Cardiac septum (tissue), 1 donor: Measurements from ENCODE around the gene NUBP2. TPM values are rescaled to one million over a fixed set of nuclear protein-coding genes. Genes with fewer than 3 reads are reported as not detected.
"Not testable (repeated sequence)": the region's sequence is repeated elsewhere in the genome, so short reads cannot be mapped to it uniquely, and the experiment has no call there.

Experiments
- DNase-seq: peaks from one replicate; pipeline ENCODE4 v3.0.0-alpha.2; 2020; ENCODE audit warnings: low spot score
- intact Hi-C: fragments of 100-400 bp; cut with DNase I; formaldehyde crosslinking; loops from one replicate; pipeline ENCODE4 v1.14.0; 2022
- total RNA-seq: library from RNA; stranded (reverse); fragmentation: NEBNext Ultra II Directional; extraction: Animal tissue kit (Norgen Biotek cat#: 25700); gene quantifications from one replicate; pipeline ENCODE4 v1.2.1, GENCODE V29; 2021
- donor health status: DM: no; HTN: no; CAD: no.

The NUBP2 gene
- total RNA-seq, 1 donor from 2014 or later, result 32.3 TPM

DNA sequence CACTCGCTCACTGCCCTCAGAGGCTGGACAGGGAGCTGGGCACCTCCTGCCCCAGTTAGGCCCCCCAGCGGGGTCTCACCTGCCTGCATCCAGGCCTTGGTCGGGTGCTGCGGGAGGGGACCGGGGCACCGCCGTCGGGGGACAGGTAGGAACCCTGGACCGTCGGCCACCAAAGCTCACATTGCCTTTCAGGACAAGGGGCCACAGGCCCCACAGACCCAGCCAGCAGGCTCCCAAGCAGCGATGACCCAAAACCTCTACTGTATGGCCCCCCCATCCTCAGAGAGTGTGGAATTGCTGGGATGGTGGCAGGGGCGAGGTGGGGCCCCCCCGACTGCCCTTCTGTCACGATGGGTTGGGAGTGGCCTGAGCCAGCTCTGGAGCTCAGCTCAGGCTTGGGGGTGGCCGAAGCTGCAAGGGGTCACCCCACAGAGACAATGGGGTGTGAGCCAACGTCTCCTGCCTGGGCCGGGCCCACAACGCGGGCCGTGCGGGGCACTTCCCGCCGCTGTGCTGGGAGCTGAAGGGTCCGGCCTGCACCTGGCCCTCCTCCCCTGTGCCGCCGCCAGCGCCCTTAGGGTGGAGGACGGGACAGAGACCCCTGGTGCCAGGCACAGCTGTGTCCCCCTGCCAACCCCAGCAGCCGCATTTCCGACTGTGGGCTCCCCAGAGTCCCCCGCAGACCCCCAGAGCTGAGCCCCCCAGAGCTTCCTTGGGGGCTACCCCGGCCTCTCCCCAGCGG is 10.2 kb downstream of the NUBP2 start:
- intact Hi-C loops, result no loop called here
- DNase-seq, result no peak

DNA sequence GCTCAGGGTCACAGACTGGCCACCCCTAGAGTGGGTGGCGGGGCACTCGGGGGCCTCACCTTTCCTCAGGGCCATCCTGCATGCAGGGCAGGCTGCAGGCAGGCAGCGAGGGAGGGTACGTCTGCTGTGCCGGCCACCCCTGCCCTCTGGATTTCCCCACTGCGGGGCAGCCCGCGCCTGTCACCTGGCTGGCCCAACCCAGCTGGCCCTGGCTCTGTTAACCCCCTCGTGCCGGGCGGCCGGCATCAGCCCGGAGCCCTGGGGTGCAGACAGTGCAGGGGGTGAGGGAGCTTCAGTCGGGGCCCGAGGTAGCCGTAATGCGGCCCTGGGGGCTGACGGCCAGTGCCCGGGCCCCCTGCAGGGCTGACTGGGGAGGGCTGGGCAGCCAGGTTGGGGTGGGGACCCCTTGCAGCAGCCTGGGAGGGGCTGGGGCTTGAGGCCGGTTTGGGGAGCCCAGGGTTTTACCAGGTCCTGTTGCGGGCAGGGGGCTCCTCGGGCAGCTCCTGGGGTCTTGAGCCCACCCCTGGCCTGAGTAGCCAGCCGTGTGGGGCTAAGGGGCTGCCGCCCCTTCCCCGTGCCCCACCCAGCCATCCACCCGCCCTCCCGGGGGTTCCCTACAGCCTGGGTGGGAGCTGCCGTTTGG is 10.9 kb downstream of the NUBP2 start, which contains the start of gene IGFALS:
IGFALS (minus strand) TSS at position 128 of the 643 bp plus-strand sequence; CDS start at position 75, 53 bp downstream.
- intact Hi-C loops, result no loop called here
- DNase-seq, result no peak

DNA sequence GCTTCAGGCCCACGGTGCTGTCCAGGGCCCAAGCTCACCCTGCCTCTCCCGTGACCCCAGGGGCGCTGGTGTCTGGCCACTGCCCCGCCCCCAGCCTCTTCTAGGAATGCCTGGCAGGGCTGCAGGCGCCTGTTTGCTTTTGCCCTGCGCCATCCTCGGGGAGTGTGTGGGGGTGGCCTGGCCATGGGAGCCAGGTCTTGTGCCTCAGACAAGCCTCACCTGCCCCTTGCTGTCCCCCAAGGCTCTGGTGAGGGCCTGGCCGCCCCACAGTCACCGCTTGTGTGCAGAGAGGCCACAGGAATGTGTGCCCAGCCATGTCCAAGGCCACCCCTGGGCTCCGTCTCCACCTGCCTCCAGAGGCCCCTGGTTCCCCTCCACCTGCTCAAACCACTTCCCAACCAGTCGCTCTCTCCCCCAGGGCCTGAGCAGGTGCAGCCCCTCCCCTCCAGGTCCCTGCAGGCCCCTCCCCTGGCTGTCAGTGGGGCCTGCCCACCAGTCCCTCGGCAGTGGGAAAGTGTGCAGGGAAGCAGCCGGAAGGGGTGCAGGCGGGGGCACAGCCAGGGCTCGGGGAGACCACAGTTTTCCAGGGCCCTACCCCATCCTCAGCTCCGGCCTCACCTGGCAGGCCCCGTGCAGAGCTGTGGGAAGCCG is 11.6 kb downstream of the NUBP2 start:
- intact Hi-C loops, result no loop called here

DNA sequence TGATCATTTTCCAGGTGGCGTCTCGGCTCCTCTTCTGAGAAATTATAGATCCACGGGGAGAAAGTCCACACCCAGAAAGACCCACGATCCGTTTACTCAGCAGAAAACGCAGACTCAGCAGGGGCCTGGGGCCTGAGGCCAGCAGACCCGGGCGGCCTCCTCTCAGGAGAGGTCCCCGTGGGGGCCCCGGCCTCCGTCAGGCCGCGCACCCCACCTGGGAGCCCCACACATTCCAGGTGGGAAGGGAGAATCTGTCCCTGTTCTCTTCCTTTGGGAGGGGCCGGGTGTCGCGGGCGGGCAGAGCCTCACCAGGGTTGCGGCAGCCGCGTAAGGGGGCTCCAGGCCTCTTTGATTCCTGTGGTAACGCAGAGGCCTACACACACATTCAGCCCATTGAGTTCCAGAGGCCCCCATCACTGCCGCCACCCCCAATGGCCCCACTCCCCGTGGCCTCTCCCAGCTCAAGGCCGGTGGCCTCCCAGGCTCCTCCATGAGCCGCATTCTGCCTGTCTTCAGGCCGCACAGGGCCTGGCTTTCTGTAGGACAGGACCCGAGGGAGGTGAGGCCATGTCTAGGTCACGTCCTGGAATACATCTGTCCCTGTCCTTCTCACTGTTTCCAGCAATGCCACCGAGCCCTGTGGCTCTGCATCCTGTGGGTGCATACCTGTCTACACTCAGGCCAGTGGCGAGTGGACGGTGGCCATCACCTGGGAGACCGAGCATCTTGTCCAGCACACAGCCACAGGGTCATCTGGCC is 12.3 kb downstream of the NUBP2 start:
- DNase-seq, result no peak
- intact Hi-C loops, result no loop called here

More for the DNA sequence above, 11.6 kb downstream of the NUBP2 start:
- no peak for DNase-seq

DNA sequence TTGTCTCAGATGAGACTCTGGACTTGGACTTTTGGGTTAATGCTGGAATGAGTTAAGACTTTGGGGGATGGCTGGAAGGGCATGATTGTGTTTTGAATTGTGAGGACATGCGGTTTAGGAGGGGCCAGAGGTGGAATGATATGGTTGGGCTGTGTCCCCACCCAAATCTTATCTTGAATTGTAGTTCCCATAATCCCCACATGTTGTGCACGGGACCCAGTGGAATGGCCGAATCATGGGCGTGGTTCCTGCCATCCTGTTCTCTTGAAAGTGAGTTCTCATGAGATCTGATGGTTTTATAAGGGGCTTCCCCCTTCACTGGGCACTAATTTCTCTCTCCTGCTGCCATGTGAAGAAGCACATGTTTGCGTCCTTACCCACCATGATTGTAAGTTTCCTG is 16.5 kb downstream of the NUBP2 start:
- intact Hi-C loops, result not testable (repeated sequence)

DNA sequence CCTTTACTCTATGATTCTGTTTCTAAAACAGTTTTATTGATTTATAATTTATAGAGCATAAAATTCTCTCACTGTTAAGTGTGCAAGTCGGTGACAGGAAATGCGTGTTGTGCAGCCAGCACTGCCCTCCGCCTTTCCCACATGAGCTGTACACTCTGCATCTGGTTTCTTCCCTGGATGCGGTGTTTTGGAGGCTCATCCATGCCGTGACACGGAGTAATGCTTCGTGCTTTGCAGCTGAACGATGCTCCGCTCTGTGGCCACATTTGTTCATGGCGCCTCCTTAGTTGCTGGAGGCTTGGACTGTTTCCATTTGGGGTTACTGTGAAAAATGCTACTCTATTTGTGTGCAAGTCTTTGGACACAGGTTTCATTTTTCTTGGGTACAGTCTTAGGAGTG is 17.9 kb downstream of the NUBP2 start:
- DNase-seq, result no peak
- intact Hi-C loops, result no loop called here

More for the DNA sequence above, 16.5 kb downstream of the NUBP2 start:
- DNase-seq, result not testable (repeated sequence)

DNA sequence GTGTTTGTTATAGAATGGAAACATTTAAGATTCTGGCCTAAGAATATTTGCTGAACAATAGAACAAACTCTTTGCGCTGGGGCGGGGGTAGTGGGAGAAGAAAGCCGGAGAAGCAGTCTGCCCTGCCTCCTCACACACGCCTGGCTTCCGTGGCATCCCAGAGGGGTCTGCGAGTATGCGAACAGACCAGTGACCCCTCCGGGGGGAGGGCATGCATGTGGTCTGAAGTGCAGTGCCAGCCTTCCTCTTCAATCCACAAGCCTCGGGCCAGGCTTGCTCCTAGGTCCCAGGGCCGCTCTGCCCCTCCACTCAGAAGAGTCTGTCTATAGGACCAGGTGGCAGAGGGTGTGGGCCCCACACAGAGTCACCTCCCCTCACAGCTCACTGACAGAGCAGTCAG is 24.9 kb downstream of the NUBP2 start:
- intact Hi-C loops, result no loop called here

DNA sequence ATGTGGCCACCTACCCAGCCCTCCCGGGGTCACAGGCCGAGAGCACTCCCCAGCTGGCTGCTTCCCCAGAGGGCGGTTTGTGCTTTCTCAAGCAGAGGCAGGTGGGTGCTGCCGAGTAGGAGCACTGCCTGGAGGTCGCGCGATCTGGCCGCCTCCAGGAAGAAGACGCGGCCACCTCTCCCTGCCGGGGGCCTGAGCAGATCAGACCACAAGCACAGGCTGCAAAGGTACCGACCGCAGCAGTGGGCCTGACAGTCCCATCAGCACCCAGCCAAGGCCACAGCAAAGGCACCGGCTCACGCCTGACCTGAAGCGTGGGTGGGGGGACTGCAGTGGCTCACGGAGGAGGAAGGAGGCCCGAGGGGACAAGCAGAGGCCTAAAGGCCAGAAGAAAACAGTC is 25.9 kb downstream of the NUBP2 start:
- intact Hi-C loops, result no loop called here
- DNase-seq, result no peak

More for the DNA sequence above, 24.9 kb downstream of the NUBP2 start:
- DNase-seq, result no peak

DNA sequence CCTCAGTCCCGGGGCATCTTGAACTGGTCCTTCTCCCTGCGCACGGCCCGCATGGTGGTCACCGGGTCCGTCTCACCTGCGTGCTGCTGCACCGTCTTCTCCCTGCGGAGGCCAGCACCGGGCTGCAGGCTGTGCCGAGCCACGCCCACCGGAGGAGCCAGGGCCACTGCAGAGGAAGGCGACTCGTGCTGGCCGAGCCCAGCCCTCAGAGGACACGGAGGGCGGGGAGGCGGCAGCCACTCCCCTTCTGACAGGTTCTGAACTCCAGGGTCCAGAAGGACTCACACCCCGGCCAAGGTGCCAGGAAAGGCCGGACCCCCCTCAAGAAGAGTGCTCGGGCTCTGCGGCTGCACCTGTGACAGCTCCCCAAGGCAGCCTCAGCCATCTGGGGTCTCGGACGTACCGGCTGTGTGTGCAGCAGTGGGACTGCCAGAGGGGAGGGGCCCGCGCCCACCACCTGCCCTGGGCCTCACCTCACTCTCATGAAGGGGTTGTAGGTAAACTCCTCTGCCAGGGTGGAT is 26.6 kb downstream of the NUBP2 start:
- DNase-seq, result no peak
- intact Hi-C loops, result no loop called here

DNA sequence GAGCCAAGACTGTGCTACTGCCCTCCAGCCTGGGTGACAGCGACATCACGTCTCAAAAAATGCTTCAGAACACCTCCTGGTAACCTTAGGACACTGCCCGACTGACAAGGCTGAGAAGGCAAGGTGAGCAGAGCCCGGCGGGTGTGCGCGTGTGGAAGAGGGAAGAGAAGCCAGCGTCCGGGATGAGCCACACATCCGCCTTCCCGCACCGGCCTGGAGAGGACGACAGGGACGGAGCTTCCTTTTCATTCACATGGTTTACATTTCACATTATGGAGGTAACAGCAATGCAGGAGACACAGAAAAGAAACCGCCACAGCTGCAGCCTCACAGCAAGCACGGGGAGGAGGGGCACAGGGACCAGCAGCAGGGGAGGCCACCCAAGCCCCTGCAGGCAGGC is 27.3 kb downstream of the NUBP2 start:
- no peak for DNase-seq
- intact Hi-C loops, result no loop called here

DNA sequence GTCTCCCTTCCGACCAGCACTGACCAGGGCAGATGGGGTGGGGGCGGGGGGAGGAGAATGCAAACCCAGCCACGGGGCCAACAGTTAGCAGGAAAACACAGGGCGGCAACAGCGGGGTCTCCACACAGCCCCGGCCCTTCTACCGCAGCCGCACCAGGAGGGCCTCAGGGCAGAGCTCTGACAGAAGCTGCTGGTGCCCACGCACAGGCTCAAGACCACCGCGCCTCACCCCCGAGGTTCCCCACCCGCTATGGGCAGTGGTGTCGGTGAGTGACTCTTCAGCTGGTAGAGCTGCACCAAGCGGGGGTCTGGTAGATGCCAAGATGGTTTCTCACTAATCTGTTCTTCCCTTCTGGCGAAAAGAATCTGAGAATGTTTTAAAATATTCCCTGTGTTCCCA is 27.8 kb downstream of the NUBP2 start:
- intact Hi-C loops, result no loop called here
- DNase-seq, result no peak

DNA sequence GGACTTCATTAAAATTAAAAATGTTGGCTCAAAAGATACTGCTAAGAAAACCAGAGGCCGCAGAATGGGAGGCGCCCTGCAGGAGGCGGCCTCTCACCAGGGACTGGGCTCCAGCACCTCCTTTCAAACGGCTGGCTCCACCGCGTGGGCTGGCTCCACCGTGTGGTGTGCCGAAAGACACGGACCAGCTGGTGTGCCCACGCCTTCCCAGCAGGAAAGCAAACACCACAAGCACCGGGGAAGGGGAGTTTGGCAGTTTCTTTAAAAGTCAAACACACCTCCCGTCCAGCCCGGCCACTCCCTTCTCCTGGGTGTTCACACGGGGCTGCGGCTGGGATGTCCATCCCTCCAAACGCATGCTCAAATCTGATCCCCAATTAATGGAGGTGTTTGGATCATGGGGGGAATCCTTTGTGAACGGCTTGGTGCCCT is 30.0 kb downstream of the NUBP2 start:
- intact Hi-C loops, result no loop called here
- DNase-seq, result no peak

DNA sequence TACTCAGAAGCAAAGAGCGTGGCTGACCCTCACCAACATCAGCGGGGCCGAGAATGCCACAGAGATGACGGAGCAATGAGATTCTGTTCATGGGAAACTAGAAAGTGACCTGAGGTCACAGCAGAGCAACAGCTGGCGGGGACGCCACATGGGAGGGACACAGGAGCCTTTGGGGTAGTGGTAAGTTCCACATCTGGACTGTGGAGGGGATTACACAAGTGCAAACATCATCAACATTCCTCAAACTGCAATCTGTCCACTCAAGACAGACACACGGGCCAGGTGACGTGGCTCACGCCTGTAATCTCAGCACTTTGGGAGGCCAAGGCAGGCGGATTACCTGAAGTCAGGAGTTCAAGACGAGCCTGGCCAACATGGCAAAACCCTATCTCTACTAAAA is 32.7 kb downstream of the NUBP2 start:
- no peak for DNase-seq
- intact Hi-C loops, result no loop called here

DNA sequence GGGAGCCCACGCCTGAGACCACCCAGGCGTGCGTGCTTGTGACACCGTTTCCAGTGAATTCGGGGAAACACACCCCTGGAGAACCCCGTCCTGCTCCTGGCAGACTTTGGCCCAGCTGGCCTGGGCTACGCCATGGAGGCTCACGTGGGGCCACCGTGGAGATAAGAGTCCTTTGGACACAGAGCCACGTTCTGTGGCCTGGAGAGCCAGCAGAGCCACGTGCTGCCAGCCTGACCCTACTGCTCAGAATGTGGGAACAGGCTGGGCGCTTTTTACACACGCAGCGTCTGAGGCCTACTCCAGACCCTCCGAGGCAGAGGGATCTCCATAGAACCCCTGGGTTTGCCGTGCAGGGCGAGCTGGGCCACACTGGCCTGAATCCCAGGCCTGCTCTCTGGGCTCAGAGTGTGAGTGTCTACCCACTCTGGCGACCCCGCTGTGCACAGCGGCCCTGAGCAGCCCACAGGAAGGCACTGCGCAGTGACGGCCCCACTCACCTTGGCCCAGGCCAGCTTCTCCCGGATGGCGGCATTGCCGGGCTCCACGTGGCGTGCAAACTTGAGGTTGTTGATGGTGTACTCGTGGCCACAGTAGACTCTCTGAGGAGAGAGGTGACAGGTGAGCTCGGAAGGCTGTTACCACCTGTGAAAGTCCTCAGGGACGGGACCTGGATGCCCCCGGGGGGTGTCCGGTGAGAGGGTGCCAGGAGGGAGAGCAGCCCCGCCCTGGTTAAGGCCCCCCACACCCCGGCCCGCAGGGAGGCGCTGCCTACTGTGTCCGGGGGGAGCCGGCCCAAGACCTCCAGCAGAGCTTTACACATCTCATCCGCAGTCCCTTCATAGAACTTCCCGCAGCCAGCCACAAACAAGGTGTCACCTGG is 33.9 kb downstream of the NUBP2 start:
- intact Hi-C loops, result no loop called here
- no peak for DNase-seq

DNA sequence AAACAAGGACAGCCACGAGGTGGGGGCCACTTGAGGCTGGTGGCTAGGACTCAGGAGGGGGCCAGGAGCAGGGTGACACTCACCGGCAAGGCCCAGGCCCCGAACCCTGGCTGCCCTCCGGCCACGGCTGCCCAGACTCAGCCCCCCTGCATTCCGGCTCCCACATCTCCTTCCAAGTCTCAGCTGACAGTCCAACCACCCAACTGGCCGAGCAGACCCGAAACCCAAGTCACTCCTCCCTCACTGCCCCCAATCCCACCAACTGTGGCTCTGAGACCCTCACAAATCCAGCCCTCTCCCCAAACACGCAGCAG is 34.5 kb downstream of the NUBP2 start:
- DNase-seq, result no peak
- intact Hi-C loops, result no loop called here

DNA sequence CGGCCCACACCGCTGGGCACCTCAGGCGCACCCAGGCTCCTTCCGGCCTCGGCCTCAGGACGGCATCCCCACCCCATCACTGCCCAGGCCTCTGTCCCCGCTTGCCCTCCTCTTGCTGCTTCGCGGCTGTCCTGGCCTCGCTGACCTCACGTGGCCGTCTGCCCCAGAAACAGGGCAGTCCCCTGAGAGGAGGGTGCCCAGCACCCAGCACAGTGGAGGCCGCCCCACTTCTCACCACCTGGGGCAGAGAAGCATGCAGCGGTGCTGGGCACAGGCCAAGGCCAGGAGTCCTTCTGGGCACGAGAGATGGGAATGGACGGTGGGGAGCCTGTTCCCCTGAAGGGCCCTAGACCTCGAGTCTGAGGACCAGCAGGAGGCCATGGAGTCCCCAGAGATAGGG is 35.0 kb downstream of the NUBP2 start:
- intact Hi-C loops, result no loop called here
- DNase-seq, result no peak

DNA sequence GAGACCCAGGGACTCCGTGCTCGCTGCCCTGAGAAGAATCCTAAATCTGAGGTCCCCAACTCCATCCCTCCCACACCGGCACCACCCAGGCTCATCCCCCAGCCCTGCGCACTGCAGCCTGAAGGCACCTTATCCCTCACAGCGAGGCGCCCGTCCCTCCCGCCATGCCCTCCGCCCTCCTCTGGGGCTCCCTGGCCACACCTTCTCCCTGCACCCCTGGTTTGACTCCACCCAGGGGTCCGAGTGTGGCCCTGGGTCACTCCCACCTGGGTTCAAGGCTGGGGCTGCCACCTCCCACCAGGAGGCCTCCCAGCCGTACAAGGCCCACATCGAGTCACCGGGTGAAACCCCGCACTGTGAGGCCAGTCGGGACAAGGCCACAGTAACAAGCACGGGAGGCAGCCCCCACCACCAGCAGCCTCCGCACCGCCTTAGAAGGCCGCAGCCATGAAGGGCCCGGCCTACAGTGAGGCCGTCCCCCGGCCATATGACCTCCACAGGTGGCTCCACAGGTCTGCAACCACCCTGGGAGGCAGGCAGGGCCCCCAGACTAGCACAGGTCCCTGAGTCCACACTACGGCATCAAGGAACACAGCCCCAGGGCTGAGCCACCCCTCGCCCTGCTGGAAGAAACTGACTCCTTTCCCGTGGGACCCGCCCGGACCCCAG is 35.6 kb downstream of the NUBP2 start:
- intact Hi-C loops, result no loop called here
- no peak for DNase-seq

DNA sequence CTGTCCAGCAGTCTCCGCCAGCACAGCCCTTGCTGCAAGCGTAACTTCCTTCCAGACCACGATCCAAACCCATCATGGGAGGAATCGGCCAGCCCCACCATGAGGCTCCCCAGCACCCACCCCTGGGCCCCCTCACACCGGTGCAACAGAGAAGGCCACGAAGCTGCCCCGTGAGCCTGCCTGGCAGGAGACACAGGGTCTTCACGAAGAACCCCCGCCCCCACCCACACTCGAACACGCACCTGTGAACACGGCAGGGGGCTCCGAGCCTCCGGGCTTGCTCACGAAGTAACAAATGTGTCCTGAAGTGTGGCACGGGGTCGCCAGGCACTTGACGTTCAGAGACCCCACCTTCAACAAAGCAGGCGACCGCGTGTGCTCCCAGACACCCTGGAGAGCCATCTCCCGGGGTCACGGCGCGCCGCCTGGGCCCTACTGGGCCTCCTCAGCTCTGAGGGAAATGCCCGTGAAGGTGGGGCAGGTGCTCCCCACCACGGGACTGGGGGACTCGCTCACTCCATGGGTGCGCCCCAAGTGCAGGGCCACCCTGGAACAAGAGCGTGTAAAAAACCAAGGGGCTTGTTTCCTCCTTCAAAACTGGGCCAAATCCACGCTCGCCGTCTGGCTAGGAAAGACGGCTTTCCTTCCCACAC is 36.2 kb downstream of the NUBP2 start:
- DNase-seq, result no peak
- intact Hi-C loops, result no loop called here
